HepG2 (cell line): ENCODE measurements around the gene TTC28. TPM values are rescaled to one million over a fixed set of nuclear protein-coding genes. Genes with fewer than 3 reads are reported as not detected.

Experiments used
- ATAC-seq: fragments of 200-7000 bp; cut with Tn5 transposase; 3 replicates; pipeline ENCODE4 v1.9.1; 2020; ENCODE audit warnings: mild to moderate bottlenecking, moderate library complexity
- BruUV-seq: library from RNA; stranded (reverse); fragments of 400-500 nt; replicated peaks from 2 replicates; lab custom pipeline; 2021; lab: Mats Ljungman, UMichigan
- CTCF ChIA-PET: fragments of 300-600 bp; formaldehyde crosslinking; extraction: SDS; loops from one replicate; lab custom pipeline; 2021; ENCODE audit warnings: low total read pairs, inconsistent platforms, low intra/inter-chr PET ratio; lab: Yijun Ruan, JAX
- POLR2A ChIA-PET: fragments of 350-600 bp; sonication (Branson Sonifier 250); formaldehyde crosslinking; loops from one replicate; lab custom pipeline; 2020; ENCODE audit warnings: antibody characterized with exemption, inconsistent platforms; lab: Yijun Ruan, JAX
- DNase-seq: peaks from one replicate; pipeline ENCODE4 v3.0.0-alpha.2; 2015; ENCODE audit warnings: low spot score
- FAIRE-seq: peaks from 3 replicates; lab custom pipeline; 2011; peaks lifted over from hg19 to GRCh38; lab: Jason Lieb, UNC
- H2AFZ ChIP-seq: one replicate; pipeline ENCODE4 v1.6.1; 2011; ENCODE audit warnings: low read length, inconsistent platforms
- H3K27ac ChIP-seq: fragments of 300-600 bp; 3 replicates; pipeline ENCODE4 v1.8.0; 2011; ENCODE audit warnings: mixed run types, mild to moderate bottlenecking, mixed read lengths, low read length, inconsistent platforms; ENCODE audit not compliant: insufficient read depth; ENCODE audit errors: extremely low read length
- H3K27me3 ChIP-seq, 2 experiments: fragments of 200-600 bp in 1 of 2; 2 replicates in 1 of 2; 3 replicates in 1 of 2; pipeline versions ENCODE4 v1.6.0 to v1.8.0; 2011; ENCODE audit warnings: low read length in 2 of 2, mild to moderate bottlenecking in 2 of 2, moderate library complexity in 2 of 2, inconsistent platforms in 1 of 2; ENCODE audit not compliant: insufficient read depth in 2 of 2, control insufficient read depth in 1 of 2
- H3K36me3 ChIP-seq, 2 experiments: fragments of 200-600 bp in 1 of 2; replicated peaks in 1 of 2; 2 replicates in 1 of 2; 3 replicates in 1 of 2; pipeline versions ENCODE4 v1.5.1 to v1.8.0; 2011; ENCODE audit warnings: low read length in 2 of 2, inconsistent platforms in 1 of 2; ENCODE audit not compliant: insufficient read depth in 2 of 2, control insufficient read depth in 1 of 2
- H3K4me1 ChIP-seq: 2 replicates; pipeline ENCODE4 v1.5.1; 2012; ENCODE audit warnings: low read length, inconsistent platforms; ENCODE audit not compliant: insufficient read depth
- H3K4me2 ChIP-seq: 2 replicates; pipeline ENCODE4 v1.6.0; 2011; ENCODE audit warnings: low read depth, low read length, inconsistent platforms
- H3K4me3 ChIP-seq, 3 experiments: fragments of 200-600 bp in 1 of 3; sonication (generic), shearing (Covaris generic) in 1 of 3; replicated peaks in 1 of 3; 2 replicates each; pipeline ENCODE4 v1.5.1; 2011 to 2016; ENCODE audit warnings: low read length in 3 of 3, inconsistent platforms in 2 of 3, low read depth in 2 of 3, mild to moderate bottlenecking in 2 of 3, control low read depth in 1 of 3, mixed read lengths in 1 of 3; ENCODE audit not compliant: insufficient read depth in 1 of 3
- H3K79me2 ChIP-seq: one replicate; pipeline ENCODE4 v1.6.1; 2011; ENCODE audit warnings: low read length, inconsistent platforms; ENCODE audit not compliant: insufficient read depth
- H3K9ac ChIP-seq: 2 replicates; pipeline ENCODE4 v1.6.0; 2011; ENCODE audit warnings: mild to moderate bottlenecking, low read depth, low read length, inconsistent platforms; ENCODE audit not compliant: insufficient read depth
- H3K9me3 ChIP-seq: 2 replicates; pipeline ENCODE4 v1.5.1; 2012; ENCODE audit warnings: mild to moderate bottlenecking, low read length
- H4K20me1 ChIP-seq: 2 replicates; pipeline ENCODE4 v1.6.0; 2011; ENCODE audit warnings: inconsistent platforms, mild to moderate bottlenecking, low read length, moderate library complexity; ENCODE audit not compliant: insufficient read depth
- DR1 ChIP-seq: sonication (generic); formaldehyde crosslinking; IDR thresholded peaks from 2 replicates; pipeline ENCODE4 v1.8.0; 2021; ENCODE audit warnings: mild to moderate bottlenecking, missing genetic modification reagents, inconsistent platforms
- GABPA ChIP-seq, 2 experiments: IDR thresholded peaks; 2 replicates each; pipeline ENCODE4 v1.6.1; 2011 to 2016; ENCODE audit warnings: low read depth in 2 of 2, low read length in 1 of 2, missing biosample characterization in 1 of 2, missing genetic modification characterization in 1 of 2
- GTF3A ChIP-seq: sonication (generic); formaldehyde crosslinking; conservative IDR thresholded peaks from 2 replicates; pipeline ENCODE4 v1.4.0; 2020; ENCODE audit warnings: mild to moderate bottlenecking, missing genetic modification reagents
- JUNB ChIP-seq: sonication (generic); formaldehyde crosslinking; IDR thresholded peaks from 2 replicates; pipeline ENCODE4 v1.8.0; 2022; ENCODE audit warnings: missing genetic modification reagents, mild to moderate bottlenecking, borderline replicate concordance
- TBX3 ChIP-seq: fragments of 450-650 bp; IDR thresholded peaks from 2 replicates; pipeline ENCODE4 v1.6.1; 2017; ENCODE audit warnings: antibody characterized with exemption, mild to moderate bottlenecking, inconsistent platforms, borderline replicate concordance
- ZNF710 ChIP-seq: sonication (generic); formaldehyde crosslinking; IDR thresholded peaks from 2 replicates; pipeline ENCODE4 v1.5.0; 2020; ENCODE audit warnings: mild to moderate bottlenecking, missing genetic modification reagents, borderline replicate concordance
- ZNF775 ChIP-seq: sonication (generic); formaldehyde crosslinking; IDR thresholded peaks from 2 replicates; pipeline ENCODE4 v1.4.0; 2020; ENCODE audit warnings: missing genetic modification reagents, mild to moderate bottlenecking, moderate library complexity, borderline replicate concordance
- ZNF816 ChIP-seq: sonication (generic); formaldehyde crosslinking; IDR thresholded peaks from 2 replicates; pipeline ENCODE4 v1.8.0; 2022; ENCODE audit warnings: missing genetic modification reagents, mild to moderate bottlenecking, borderline replicate concordance
- WGBS: methylation state at CpG from one replicate; pipeline ENCODE4 v1.1.6; 2017; ENCODE audit warnings: low lambda C conversion rate; 5-methylcytosine and 5-hydroxymethylcytosine counted together
- in situ Hi-C: cut with HindIII; loops from 2 replicates; pipeline ENCODE4 v1.10.0; 2017; ENCODE audit warnings: low pct_unique_long_range_greater_than_20kb; ENCODE audit not compliant: extremely low pct_ligation_motif_present
- intact Hi-C: fragments of 100-400 bp; cut with micrococcal nuclease; formaldehyde crosslinking; loops from one replicate; pipeline ENCODE4 v1.10.0; 2022; ENCODE audit not compliant: unreplicated experiment
- polyA plus RNA-seq, 8 experiments: library from polyadenylated mRNA; depleted of rRNA in 3 of 8; stranded (reverse) in 7 of 8; unstranded in 1 of 8; fragments of >200 nt; fragmentation: Illumina TruSeq in 4 of 8; extraction: Trizol in 4 of 8; gene quantifications; 2 replicates each; pipeline versions ENCODE4 v1.2.1 to v1.2.3, GENCODE V29; 2011 to 2016; ENCODE audit warnings: low read depth in 4 of 8, missing spikeins in 1 of 8, mixed read lengths in 1 of 8; ENCODE audit not compliant: insufficient read depth in 1 of 8
- total RNA-seq, 5 experiments: library from RNA; depleted of rRNA; stranded (reverse); fragments of >200 nt; fragmentation: Illumina TruSeq; extraction: Trizol; gene quantifications; 2 replicates each; pipeline ENCODE4 v1.2.3, GENCODE V29; 2016; ENCODE audit warnings: low read depth in 1 of 5
- TF ChIP-seq, protein P1 (sequence below): sonication (generic); formaldehyde crosslinking; IDR thresholded peaks from 2 replicates; pipeline ENCODE4 v1.8.0; 2022; ENCODE audit warnings: mild to moderate bottlenecking, missing genetic modification reagents, borderline replicate concordance
- TF ChIP-seq, protein P2 (sequence below): sonication (generic); formaldehyde crosslinking; IDR thresholded peaks from 2 replicates; pipeline ENCODE4 v1.4.0; 2020; ENCODE audit warnings: low read depth, missing genetic modification reagents

TTC28 gene
- total and polyA plus RNA-seq, 2 of the 13 experiments (the other 11 are each of a cell fraction or from before 2014, with no cell fraction given) = 4.2 to 13.1 TPM

GRCh38 chr22:28442264-28442710, 237.4 kb downstream of the TTC28 start:
- no TSS peak for BruUV-seq
- H4K20me1 ChIP-seq = peaks cover 3% of the 10 kb centered on the region
- ChIA-PET POLR2A (interaction anchor here (0.7 kb wide), 1 partner anchor 17 kb away, joined by 3 read pairs; no protein-coding TSS in a partner anchor), CTCF (interaction anchor here (0.8 to 1.7 kb wide), 2 partner anchors 189 to 390 kb away, joined by 3 to 6 read pairs; no protein-coding TSS in a partner anchor)
- intact Hi-C loops = loop anchor here (1.0 kb wide), 1 partner anchor 391 kb away; no protein-coding TSS in a partner anchor
- no peaks in the 10 kb centered on the region for H3K27me3 ChIP-seq
- DNase-seq = peak; percentile 74
- peak overlapping the region; percentile 96 for H3K4me2 ChIP-seq
- peaks cover 21% of the 10 kb centered on the region for H3K4me1 ChIP-seq
- peak overlapping the region; percentile 81 for H3K27ac ChIP-seq
- no peak overlapping the region for H2AFZ ChIP-seq
- H3K9ac ChIP-seq = peak overlapping the region; percentile 70
- WGBS = 0% methylated on average over 5 of the region's 23 CpGs
- no peaks in the 10 kb centered on the region for H3K36me3 ChIP-seq
- H3K9me3 ChIP-seq = no peaks in the 10 kb centered on the region
- FAIRE-seq = no peak
- in situ Hi-C loops = loop anchor here (5.0 kb wide), 1 partner anchor 390 kb away; no protein-coding TSS in a partner anchor
- H3K4me3 ChIP-seq = peak overlapping the region; percentile 45 to 74 (median 54)
- peaks cover 3% of the 10 kb centered on the region for H3K79me2 ChIP-seq
- ATAC-seq = peak; percentile 99
- TF ChIP-seq ZNF775 (CRISPR knock-in tag) (no peak), GABPA (IDR thresholded peaks at IDR 0.05; ENCODE audit: low read depth, low read length) (no peak), GABPA (CRISPR knock-in tag; IDR thresholded peaks at IDR 0.05; ENCODE audit: low read depth) (0 out of 2 replicates have a peak, but pooled peaks have one; percentile 14), DR1 (CRISPR knock-in tag) (no peak), JUNB (CRISPR knock-in tag) (no peak), TBX3 (no peak), ZNF816 (0 out of 2 replicates have a peak, but pooled peaks have one; percentile 27), ZNF710 (CRISPR knock-in tag) (peak; percentile 33; the same call in 1 of the 2 replicates), GTF3A (CRISPR knock-in tag) (no peak)
- TF ChIP-seq, protein P1, sequence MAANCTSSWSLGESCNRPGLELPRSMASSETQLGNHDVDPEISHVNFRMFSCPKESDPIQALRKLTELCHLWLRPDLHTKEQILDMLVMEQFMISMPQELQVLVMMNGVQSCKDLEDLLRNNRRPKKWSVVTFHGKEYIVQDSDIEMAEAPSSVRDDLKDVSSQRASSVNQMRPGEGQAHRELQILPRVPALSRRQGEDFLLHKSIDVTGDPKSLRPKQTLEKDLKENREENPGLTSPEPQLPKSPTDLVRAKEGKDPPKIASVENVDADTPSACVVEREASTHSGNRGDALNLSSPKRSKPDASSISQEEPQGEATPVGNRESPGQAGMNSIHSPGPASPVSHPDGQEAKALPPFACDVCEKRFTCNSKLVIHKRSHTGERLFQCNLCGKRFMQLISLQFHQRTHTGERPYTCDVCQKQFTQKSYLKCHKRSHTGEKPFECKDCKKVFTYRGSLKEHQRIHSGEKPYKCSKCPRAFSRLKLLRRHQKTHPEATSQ = no peak
- TF ChIP-seq, protein P2, sequence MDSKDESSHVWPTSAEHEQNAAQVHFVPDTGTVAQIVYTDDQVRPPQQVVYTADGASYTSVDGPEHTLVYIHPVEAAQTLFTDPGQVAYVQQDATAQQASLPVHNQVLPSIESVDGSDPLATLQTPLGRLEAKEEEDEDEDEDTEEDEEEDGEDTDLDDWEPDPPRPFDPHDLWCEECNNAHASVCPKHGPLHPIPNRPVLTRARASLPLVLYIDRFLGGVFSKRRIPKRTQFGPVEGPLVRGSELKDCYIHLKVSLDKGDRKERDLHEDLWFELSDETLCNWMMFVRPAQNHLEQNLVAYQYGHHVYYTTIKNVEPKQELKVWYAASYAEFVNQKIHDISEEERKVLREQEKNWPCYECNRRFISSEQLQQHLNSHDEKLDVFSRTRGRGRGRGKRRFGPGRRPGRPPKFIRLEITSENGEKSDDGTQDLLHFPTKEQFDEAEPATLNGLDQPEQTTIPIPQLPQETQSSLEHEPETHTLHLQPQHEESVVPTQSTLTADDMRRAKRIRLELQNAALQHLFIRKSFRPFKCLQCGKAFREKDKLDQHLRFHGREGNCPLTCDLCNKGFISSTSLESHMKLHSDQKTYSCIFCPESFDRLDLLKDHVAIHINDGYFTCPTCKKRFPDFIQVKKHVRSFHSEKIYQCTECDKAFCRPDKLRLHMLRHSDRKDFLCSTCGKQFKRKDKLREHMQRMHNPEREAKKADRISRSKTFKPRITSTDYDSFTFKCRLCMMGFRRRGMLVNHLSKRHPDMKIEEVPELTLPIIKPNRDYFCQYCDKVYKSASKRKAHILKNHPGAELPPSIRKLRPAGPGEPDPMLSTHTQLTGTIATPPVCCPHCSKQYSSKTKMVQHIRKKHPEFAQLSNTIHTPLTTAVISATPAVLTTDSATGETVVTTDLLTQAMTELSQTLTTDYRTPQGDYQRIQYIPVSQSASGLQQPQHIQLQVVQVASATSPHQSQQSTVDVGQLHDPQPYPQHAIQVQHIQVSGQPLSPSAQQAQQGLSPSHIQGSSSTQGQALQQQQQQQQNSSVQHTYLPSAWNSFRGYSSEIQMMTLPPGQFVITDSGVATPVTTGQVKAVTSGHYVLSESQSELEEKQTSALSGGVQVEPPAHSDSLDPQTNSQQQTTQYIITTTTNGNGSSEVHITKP (CRISPR knock-in tag) = no peak
